Ishikawa (cell line): ENCODE measurements around the gene ARHGAP8.

Source experiments
- CEBPB ChIP-seq: IDR thresholded peaks from 2 replicates; pipeline ENCODE4 v1.6.1; 2012
- CREB1 ChIP-seq: IDR thresholded peaks from 2 replicates; pipeline ENCODE4 v1.6.1; 2012; ENCODE audit warnings: low read depth
- EGR1 ChIP-seq: IDR thresholded peaks from 2 replicates; pipeline ENCODE4 v1.6.1; 2012
- EP300 ChIP-seq: IDR thresholded peaks from 2 replicates; pipeline ENCODE4 v1.6.1; 2012; ENCODE audit warnings: borderline replicate concordance
- FOXM1 ChIP-seq: IDR thresholded peaks from 2 replicates; pipeline ENCODE4 v1.6.1; 2012; ENCODE audit warnings: low read depth, borderline replicate concordance
- NFIC ChIP-seq: IDR thresholded peaks from 2 replicates; pipeline ENCODE4 v1.6.1; 2012
- RAD21 ChIP-seq: IDR thresholded peaks from 2 replicates; pipeline ENCODE4 v1.6.1; 2012; ENCODE audit warnings: low read depth
- TAF1 ChIP-seq: IDR thresholded peaks from 2 replicates; pipeline ENCODE4 v1.6.1; 2012; ENCODE audit warnings: low read depth, mild to moderate bottlenecking
- TCF12 ChIP-seq: IDR thresholded peaks from 2 replicates; pipeline ENCODE4 v1.6.1; 2012; ENCODE audit warnings: low read depth
- TEAD4 ChIP-seq: IDR thresholded peaks from 2 replicates; pipeline ENCODE4 v1.6.1; 2012
- YY1 ChIP-seq: IDR thresholded peaks from 2 replicates; pipeline ENCODE4 v1.6.1; 2012; ENCODE audit warnings: low read depth
- ZBTB7A ChIP-seq: IDR thresholded peaks from 2 replicates; pipeline ENCODE4 v1.6.1; 2012; ENCODE audit warnings: low read depth
- TF ChIP-seq, protein P1 (sequence below): IDR thresholded peaks from 2 replicates; pipeline ENCODE4 v1.6.1; 2012; ENCODE audit warnings: low read depth, mild to moderate bottlenecking
- TF ChIP-seq, protein P2 (sequence below): IDR thresholded peaks from 2 replicates; pipeline ENCODE4 v1.6.1; 2012
- TF ChIP-seq, protein P3 (sequence below): IDR thresholded peaks from 2 replicates; pipeline ENCODE4 v1.6.1; 2012

ARHGAP8 gene

DNA sequence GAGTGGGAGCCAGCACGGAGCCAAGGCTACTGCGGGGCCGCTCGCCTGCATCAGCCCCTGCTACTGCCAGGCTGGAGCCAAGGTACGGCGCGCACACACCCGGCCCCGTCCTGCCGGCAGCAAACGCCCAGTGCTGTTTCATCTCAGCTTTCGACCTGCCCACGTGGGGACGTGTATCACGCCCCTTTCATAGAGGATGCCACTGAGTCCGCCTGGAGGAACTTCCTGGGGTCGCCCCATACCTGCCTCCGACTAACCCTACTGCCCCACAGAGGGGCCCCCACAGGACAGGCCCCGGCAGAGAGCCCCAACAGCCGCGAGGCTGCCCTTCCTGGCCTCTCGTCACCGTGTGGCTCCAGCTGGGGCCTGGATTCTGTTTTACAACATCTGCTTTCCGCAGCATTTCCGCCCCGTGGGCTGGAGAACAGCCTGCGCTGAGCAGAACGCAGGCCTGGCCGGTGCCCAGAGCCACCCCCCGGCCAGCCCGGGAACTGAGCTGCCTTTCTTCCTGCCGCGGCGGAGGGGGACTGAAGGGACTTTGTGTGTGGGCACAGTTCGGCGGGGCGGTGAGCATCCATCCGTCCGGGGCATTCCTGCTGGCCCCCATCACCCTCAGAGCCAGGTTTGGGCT, 22.9 kb upstream of the ARHGAP8 start:
- TF ChIP-seq TCF12 (no peak), TEAD4 (no peak), FOXM1 (no peak), CEBPB (no peak), EP300 (no peak), NFIC (no peak), EGR1 (no peak)
- TF ChIP-seq, protein P1, sequence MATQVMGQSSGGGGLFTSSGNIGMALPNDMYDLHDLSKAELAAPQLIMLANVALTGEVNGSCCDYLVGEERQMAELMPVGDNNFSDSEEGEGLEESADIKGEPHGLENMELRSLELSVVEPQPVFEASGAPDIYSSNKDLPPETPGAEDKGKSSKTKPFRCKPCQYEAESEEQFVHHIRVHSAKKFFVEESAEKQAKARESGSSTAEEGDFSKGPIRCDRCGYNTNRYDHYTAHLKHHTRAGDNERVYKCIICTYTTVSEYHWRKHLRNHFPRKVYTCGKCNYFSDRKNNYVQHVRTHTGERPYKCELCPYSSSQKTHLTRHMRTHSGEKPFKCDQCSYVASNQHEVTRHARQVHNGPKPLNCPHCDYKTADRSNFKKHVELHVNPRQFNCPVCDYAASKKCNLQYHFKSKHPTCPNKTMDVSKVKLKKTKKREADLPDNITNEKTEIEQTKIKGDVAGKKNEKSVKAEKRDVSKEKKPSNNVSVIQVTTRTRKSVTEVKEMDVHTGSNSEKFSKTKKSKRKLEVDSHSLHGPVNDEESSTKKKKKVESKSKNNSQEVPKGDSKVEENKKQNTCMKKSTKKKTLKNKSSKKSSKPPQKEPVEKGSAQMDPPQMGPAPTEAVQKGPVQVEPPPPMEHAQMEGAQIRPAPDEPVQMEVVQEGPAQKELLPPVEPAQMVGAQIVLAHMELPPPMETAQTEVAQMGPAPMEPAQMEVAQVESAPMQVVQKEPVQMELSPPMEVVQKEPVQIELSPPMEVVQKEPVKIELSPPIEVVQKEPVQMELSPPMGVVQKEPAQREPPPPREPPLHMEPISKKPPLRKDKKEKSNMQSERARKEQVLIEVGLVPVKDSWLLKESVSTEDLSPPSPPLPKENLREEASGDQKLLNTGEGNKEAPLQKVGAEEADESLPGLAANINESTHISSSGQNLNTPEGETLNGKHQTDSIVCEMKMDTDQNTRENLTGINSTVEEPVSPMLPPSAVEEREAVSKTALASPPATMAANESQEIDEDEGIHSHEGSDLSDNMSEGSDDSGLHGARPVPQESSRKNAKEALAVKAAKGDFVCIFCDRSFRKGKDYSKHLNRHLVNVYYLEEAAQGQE = no peak
- TF ChIP-seq, protein P2, sequence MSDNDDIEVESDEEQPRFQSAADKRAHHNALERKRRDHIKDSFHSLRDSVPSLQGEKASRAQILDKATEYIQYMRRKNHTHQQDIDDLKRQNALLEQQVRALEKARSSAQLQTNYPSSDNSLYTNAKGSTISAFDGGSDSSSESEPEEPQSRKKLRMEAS = no peak

DNA sequence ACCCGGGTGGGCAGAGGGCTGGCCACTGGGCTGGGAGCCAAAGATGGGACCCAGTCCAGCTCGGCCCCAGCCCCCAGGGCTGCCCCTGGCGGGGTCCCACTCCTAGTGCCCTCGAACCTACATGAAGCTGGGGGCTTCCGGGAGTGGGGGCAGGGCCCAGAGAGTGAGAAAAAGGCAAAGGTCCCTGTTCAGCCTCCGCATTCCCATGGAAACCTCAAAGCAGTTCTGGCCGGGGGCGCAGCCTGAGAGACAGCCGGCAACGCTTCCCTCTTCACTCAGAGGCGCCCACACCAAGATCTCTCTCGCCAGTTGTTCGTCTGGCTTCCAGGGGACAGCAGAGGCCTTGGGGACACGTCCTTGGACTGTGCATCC, 22.4 kb upstream of the ARHGAP8 start:
- TF ChIP-seq, protein P1 = no peak
- TF ChIP-seq CEBPB (no peak), TEAD4 (no peak), YY1 (no peak), EP300 (no peak), TCF12 (no peak), RAD21 (no peak), ZBTB7A (no peak), EGR1 (no peak), FOXM1 (no peak), NFIC (no peak), TAF1 (no peak), CREB1 (no peak)
- TF ChIP-seq, protein P2 = no peak
- TF ChIP-seq, protein P3, sequence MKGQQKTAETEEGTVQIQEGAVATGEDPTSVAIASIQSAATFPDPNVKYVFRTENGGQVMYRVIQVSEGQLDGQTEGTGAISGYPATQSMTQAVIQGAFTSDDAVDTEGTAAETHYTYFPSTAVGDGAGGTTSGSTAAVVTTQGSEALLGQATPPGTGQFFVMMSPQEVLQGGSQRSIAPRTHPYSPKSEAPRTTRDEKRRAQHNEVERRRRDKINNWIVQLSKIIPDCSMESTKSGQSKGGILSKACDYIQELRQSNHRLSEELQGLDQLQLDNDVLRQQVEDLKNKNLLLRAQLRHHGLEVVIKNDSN = no peak

DNA sequence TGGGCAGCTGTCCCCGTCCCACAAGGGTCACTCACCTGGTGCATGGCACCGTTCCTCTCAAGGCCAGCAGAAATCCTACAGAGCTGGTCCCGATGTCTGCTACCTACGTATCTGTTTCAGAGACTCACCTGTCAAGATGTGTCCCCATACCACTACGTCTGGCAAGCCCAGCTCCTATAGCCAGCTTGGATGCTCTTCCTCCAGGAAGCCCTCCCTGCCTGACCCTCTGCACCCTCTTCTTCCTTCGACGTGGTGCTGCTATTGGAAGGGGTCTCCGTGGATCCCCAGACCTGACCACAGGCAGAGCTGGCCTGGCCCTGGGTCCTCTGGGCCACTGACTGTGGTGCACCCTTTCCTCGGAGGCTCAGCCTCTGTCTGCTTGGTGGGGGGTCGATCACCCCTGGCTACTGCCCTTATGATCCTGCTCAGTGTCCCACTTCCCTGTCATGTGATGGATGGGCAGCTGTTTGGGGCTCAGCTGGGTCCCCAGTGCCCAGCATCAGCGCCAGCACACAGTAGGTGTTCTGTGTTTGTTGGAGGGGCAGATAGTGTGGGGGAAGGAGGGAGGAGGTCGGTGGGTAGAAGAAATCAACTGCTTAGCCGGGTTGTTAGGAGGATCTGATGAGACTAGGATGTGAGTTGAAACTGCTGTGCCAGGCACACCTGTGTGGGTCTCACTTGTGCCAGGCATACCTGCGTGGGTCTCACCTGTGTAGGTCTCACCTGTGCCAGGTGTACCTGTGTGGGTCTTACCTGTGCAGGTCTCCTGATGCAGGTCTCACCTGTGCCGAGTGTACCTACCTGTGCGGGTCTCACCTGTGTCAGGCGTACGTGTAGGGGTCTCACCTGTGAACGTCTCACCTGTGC, 21.7 kb upstream of the ARHGAP8 start:
- TF ChIP-seq ZBTB7A (no peak), FOXM1 (no peak), RAD21 (no peak)

DNA sequence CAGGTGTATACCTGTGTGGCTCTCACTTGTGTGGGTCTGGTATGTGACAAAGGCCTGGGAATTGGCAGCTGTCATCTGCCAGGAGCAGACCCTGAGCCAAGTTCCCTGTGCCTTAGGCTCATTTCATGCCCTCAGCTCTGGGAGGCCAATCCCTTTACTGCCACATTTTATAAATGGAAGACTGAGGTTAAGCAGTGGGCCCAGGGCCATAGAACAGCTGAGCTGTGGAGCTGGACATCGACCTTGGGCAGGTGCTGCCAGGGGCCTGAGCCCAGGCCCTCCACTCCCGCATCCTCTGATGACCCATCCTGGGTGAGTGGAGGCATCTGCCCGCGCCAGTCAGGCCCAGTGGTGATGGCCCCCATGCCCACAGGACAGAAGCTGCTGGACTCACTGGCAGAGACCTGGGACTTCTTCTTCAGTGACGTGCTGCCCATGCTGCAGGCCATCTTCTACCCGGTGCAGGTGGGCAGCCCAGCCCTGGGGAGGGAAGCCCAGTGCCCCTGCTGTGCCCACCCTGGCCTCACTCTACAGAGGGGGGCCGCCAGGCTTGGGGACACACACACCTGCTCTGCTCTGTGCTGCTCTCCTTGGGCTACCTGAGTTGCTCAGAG, 20.9 kb upstream of the ARHGAP8 start:
- no peak for TF ChIP-seq RAD21
- TF ChIP-seq CEBPB = no peak
- TF ChIP-seq EP300 = no peak
- no peak for TF ChIP-seq TAF1
- no peak for TF ChIP-seq TCF12
- no peak for TF ChIP-seq EGR1
- no peak for TF ChIP-seq CREB1
- no peak for TF ChIP-seq NFIC
- no peak for TF ChIP-seq FOXM1
- no peak for TF ChIP-seq TEAD4
- TF ChIP-seq, protein P2 = no peak
- TF ChIP-seq ZBTB7A = no peak
- no peak for TF ChIP-seq YY1
- TF ChIP-seq, protein P3 = no peak
- TF ChIP-seq, protein P1 = no peak
